ENCODE measurements around the gene RAB10.
"Not testable (repeated sequence)": the region's sequence is repeated elsewhere in the genome, so short reads cannot be mapped to it uniquely, and the experiment has no call there.

RAB10 gene

GRCh38 chr2:26095758-26096157 is 61.9 kb downstream of the RAB10 start:
- Histone ChIP-seq H3K27ac (no peak overlapping the region), H3K4me3 (no peak overlapping the region), H3K9me3 (no peaks in the 10 kb centered on the region), H3K27me3 (no peaks in the 10 kb centered on the region), H3K36me3 (peaks cover 0 to 6% (median 0%) of the 10 kb centered on the region in 3 donors), H3K4me1 (peaks cover 0 to 11% (median 2%) of the 10 kb centered on the region in 4 donors)
- intact Hi-C loops (cut with DNase I; ENCODE audit: low total_unique reads), result no loop called here
- TF ChIP-seq, protein P1, sequence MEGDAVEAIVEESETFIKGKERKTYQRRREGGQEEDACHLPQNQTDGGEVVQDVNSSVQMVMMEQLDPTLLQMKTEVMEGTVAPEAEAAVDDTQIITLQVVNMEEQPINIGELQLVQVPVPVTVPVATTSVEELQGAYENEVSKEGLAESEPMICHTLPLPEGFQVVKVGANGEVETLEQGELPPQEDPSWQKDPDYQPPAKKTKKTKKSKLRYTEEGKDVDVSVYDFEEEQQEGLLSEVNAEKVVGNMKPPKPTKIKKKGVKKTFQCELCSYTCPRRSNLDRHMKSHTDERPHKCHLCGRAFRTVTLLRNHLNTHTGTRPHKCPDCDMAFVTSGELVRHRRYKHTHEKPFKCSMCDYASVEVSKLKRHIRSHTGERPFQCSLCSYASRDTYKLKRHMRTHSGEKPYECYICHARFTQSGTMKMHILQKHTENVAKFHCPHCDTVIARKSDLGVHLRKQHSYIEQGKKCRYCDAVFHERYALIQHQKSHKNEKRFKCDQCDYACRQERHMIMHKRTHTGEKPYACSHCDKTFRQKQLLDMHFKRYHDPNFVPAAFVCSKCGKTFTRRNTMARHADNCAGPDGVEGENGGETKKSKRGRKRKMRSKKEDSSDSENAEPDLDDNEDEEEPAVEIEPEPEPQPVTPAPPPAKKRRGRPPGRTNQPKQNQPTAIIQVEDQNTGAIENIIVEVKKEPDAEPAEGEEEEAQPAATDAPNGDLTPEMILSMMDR (IDR thresholded peaks at IDR 0.05), result no peak
- no peak for DNase-seq

DNA sequence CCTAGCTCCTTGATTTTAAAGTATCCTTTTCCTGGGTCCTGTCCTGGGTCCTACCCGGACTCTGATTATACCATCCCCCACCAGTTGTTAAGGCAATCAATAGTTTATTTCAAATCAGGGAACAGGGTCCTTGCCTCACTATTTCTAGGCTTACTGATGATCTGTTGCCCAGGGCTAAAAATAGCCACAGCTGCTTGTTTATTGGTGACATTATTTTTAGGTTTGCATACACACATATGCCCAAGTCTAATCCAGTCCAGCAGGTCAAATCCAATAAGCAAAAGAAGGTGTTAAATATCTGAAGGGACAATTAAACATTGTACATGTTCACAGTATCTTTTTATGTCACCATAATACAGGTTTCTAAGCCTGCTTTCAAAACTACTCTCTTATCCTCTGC is 66.0 kb downstream of the RAB10 start:
- no peaks in the 10 kb centered on the region for H3K27me3 ChIP-seq
- no peak overlapping the region for H3K27ac ChIP-seq
- peaks cover 0 to 14% (median 4%) of the 10 kb centered on the region in 4 donors for H3K4me1 ChIP-seq
- intact Hi-C loops (cut with DNase I; ENCODE audit: low total_unique reads), result no loop called here
- DNase-seq, result no peak
- TF ChIP-seq, protein P1 (IDR thresholded peaks at IDR 0.05), result no peak
- no peak overlapping the region for H3K4me3 ChIP-seq
- H3K36me3 ChIP-seq, result peaks cover 0 to 8% (median 0%) of the 10 kb centered on the region in 3 donors
- H3K9me3 ChIP-seq, result no peaks in the 10 kb centered on the region

DNA sequence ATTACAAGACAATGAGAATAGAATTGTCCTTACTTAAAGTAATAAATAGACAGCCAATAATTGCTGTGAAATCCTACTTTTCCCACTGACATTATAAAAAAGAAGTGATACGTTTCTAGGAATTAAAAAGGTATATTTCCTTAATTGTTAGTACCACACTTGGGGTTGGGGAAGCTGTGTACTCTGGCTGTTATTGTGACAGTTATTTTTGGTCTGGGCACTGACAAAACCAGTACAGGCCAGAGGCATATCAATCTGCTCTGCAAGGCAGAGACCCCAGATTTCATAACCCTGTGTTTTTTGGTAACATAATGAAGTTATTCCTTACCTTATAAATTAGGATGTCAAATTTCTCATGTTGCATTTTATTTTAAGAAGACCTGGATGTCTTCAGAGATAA is 66.5 kb downstream of the RAB10 start:
- H3K27me3 ChIP-seq, result no peaks in the 10 kb centered on the region
- DNase-seq, result no peak
- no peak overlapping the region for H3K27ac ChIP-seq
- H3K36me3 ChIP-seq, result peaks cover 0 to 8% (median 0%) of the 10 kb centered on the region in 3 donors
- H3K9me3 ChIP-seq, result no peaks in the 10 kb centered on the region
- intact Hi-C loops (cut with DNase I; ENCODE audit: low total_unique reads), result no loop called here
- H3K4me1 ChIP-seq, result peaks cover 0 to 14% (median 4%) of the 10 kb centered on the region in 4 donors
- H3K4me3 ChIP-seq, result no peak overlapping the region
- TF ChIP-seq, protein P1 (IDR thresholded peaks at IDR 0.05), result no peak

- no peak for DNase-seq
- intact Hi-C loops (cut with DNase I; ENCODE audit: low total_unique reads), result no loop called here
- Histone ChIP-seq H3K36me3 (peaks cover 0 to 7% (median 0%) of the 10 kb centered on the region in 3 donors), H3K27me3 (no peaks in the 10 kb centered on the region), H3K4me1 (peaks cover 0 to 14% (median 4%) of the 10 kb centered on the region in 4 donors), H3K4me3 (no peak overlapping the region), H3K9me3 (no peaks in the 10 kb centered on the region), H3K27ac (no peak overlapping the region)
- TF ChIP-seq, protein P1 (IDR thresholded peaks at IDR 0.05), result no peak
Measured at GRCh38 chr2:26103752-26104151, 69.9 kb downstream of the RAB10 start.

DNA sequence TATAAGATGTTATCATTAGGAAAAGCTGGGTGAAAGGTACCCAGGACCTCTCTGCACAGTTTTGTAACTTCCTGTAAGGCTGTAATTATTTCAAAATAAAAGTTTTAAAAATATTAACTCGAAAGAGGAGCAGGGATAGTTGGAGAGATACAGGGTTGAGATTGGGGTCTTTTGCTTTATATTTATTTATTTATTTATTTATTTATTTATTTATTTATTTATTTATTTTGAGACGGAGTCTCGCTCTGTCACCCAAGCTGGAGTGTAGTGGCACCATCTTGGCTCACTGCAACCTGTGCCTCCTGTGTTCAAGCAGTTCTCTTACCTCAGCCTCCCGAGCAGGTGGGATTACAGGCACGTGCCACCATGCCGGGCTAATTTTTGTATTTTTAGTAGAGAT is 74.8 kb downstream of the RAB10 start:
- not testable (repeated sequence) for DNase-seq, H3K4me3 ChIP-seq, H3K9me3 ChIP-seq, H3K27ac ChIP-seq, H3K4me1 ChIP-seq, H3K27me3 ChIP-seq
- intact Hi-C loops (cut with DNase I; ENCODE audit: low total_unique reads), result loop anchor here (5.0 kb wide), 1 partner anchor 66 kb away; no protein-coding TSS in a partner anchor
- peaks cover 12 to 41% (median 24%) of the 10 kb centered on the region in 3 donors for H3K36me3 ChIP-seq

- Histone ChIP-seq H3K4me1 (no peaks in the 10 kb centered on the region), H3K4me3 (no peak overlapping the region), H3K36me3 (peaks cover 12 to 34% (median 29%) of the 10 kb centered on the region in 3 donors), H3K27me3 (no peaks in the 10 kb centered on the region), H3K9me3 (no peaks in the 10 kb centered on the region), H3K27ac (no peak overlapping the region)
- no peak for DNase-seq
- intact Hi-C loops (cut with DNase I; ENCODE audit: low total_unique reads), result no loop called here
- TF ChIP-seq, protein P1 (IDR thresholded peaks at IDR 0.05), result no peak
Measured at GRCh38 chr2:26112201-26112600, 78.3 kb downstream of the RAB10 start.
